NCI-H82 treated with DMSO at 0.1 percent for 48 hours (cell line): ENCODE results near the gene ZDHHC8.
A peak's percentile ranks its signal among the peaks of the same experiment; 100 is the strongest.

Source experiments
- DNase-seq: peaks from one replicate; lab custom pipeline; 2025; ENCODE audit not compliant: unreplicated experiment; lab: John Stamatoyannopoulos, UW

Gene ZDHHC8

DNA sequence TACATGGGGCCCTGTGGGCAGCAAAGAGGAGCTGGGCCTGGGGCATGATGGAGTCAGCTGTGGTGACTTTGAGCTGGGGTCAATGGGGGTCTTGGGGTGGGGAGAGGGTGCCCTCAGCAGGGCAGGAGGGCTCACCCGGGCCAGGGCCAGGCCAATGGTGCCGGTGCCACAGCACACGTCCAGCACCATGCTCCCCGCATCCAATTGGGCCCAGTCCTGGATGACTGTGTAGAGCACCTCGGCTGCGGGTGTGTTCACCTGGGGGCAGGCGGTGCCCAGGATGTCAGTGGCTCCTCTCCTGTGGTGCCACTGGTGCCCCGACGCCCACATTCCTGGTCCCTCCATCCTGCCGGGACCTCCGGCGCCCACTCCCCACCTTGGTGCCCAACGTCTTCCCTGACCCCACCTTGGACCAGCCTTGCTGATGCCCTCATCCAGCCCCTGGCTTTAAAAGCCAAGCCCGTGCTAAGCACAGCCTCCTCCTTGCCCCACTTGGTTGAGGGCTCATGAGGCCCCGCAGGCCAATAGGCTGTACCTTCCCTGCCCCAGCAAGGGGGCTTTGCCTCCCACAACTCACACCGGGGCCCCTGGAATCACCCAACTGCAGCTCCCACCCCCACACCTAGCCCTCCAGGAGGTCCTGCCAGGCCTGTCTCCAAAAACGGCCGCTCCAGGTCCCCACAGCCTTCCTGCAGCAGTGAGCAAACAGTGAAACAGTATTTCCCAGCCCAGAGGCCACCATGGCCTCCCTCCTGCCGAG, 17.9 kb upstream of the ZDHHC8 start:
- no peak for DNase-seq

DNA sequence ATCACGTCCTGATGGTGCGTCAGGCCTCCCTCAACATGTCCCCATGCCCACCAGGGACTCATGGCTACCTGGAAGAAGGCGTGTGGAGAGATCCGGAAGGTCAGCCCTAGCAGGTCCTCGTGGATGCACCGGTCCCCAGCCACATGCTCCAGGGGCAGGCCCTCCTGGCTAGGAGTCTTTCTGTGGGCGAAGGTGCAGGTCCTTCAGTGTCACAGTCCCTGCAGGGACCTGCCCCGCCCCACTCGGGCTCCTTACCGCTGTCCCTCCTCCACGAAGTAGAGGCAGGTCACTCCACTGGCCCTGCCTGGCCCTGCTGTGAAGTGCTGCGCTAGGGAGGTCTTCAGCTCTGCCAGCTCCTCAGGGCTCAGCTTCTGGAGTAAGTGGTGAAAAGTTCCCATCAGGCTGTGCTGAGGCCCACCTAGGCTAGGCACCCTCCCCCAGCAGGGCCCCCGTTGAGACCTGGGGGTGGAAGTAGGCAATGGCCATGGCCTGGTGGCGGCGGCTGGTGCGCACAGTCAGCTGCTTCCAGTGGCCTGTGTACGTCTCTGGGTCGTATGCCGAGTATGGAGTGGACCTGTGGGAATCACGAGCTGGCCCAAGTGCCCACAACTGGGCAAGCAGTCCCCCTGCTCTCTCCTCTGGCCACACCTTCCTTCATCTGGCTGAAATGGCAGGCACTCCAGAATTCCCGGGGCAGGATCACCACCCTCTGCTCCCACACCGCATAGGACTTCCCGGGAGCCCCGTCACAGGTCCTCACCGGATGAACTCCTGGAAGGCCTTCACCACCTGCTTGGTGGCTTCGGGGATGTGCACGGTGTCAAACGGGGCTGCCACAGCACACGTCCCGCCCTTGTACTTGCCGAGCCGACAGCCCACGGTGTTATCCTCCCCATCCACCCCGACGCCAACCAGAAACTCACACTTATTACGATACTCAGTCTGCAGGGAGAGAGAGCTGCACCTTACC, 16.8 kb upstream of the ZDHHC8 start:
- no peak for DNase-seq

DNA sequence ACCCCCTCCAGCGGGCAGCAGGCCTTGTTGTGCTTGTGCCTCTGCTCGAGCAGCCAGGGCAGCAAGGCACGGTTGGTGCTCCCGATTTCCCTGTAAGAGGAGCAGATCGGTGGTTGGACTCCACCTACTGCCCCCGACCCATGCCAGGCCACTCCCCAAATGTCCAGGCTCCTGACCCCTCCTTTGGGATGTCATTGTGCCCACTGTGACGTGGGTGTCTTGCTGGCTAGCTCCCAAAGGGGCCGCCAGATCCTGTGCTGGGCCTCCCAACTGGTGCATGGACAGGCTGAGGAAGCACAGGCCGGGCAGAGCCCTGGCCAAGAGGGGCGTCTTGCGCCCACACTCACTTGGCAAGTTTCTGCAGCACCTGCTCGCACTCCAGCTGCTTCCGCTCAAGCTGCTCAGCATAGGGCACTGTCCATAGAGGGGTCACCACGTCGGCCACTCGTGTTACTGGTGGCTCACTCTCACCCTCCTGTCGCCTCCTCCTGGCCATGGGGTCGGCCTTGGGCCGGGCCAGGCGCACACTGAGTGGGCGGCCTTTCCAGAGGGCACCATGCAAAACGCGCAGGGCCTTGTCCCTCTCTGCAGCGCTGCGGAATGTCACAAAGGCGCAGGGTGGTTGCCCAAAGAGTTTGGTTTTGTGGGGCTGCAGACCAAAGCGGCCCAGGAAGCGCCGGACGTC, 15.8 kb upstream of the ZDHHC8 start, which contains the start of gene RANBP1:
TSS of gene RANBP1 (plus strand) at position 414 of the 685 bp plus-strand sequence. CDS start at position 495, 81 bp downstream.
- no peak for DNase-seq

DNA sequence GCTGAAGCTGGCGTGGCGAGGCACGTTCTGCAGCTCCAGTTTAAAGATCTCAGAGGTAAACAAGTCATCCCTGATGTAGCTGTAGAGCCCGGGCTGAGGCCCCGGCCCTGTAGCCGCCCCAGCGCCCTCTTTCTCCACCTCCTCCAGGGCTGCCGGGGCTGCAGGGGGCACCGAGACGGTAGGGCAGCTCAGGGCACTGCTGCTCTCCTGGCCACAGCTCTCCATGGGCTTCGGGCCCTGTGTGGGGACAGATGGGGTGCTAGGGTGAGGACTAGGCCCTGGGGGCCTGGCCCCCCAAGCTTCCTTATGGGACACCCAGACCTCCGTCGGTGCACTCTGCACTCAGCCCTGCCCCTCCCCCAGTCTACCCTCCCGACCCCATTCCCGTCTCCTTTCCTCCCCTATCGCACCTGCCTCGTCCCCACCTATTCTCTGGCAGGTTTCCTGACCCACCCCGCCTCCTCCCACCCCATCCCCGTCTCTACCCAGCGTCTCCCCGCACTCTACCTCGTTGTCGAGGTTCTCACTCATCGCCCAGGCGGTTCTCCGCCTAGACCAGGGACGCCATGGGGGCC, 15.1 kb upstream of the ZDHHC8 start:
- no peak for DNase-seq

DNA sequence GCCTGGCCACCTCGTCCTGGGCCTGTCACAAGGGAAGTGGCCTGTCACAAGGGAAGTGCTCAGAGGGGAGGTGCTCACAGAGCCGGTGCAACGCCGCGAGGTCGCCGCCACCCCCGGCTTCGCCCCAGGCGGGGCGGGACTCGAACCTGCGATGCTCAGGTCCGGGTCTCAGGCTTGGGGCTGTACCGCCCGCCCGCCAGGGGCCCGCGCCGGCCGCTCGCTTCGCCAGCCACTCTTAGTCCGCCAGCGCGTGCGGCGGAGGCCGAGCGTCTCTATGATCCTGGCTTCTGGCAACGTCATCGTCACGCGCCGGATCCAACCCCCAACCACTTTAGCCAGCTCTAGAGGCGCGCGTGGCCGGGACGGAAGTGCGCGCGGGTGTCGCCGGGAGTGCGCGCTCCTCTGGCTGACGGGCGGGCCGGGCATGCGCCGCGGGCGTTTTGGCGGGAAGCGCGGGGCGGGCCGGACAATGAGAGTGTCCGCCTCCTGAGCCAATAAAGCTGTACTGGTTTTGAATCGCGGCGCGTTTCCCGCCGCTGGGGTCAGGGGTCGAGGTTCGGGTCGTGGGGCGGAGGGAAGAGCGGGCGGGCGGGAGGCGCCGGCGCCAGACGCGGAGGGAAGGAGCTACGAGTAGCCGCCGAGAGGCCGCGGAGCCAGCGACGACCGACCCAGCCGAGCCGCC, 14.5 kb upstream of the ZDHHC8 start, which contains the start of gene TRMT2A:
TSS of gene TRMT2A (minus strand) at position 276 of the 682 bp plus-strand sequence. CDS start 320 bp downstream, outside the sequence.
- DNase-seq: peak; percentile 79

DNA sequence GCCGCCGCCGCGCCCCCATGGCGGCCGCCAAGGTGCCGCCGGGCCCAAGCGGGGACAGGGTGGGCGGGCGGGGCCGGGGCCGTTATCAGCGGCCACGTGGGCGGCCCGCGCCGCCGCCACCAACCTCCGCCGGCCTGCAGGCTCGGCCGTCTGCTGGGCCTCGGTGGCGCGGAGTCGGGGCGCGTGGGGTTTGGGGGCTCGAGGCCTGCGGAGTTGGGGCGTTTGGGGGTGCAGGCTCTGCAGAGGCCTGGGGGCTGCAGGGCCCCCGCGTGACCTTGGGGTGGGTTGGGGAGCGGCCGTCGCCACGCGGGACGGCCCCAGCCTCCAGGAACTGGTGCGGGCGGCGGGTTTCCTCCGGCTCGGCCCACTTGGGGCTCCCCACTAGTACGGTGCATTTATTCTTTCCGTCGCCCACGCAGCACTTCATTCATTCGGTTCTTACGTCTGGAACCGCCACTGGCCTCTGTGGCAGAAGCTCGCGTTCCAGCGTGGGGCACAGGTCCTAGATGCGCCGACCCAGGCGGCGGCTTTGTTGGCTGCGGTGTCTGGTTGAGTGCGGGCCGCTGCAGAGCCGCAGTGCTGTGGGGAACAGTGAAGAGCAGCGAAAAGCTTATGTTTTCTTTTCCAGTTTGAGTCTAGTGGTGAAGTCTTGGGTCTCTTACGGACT, 13.8 kb upstream of the ZDHHC8 start:
- no peak for DNase-seq

DNA sequence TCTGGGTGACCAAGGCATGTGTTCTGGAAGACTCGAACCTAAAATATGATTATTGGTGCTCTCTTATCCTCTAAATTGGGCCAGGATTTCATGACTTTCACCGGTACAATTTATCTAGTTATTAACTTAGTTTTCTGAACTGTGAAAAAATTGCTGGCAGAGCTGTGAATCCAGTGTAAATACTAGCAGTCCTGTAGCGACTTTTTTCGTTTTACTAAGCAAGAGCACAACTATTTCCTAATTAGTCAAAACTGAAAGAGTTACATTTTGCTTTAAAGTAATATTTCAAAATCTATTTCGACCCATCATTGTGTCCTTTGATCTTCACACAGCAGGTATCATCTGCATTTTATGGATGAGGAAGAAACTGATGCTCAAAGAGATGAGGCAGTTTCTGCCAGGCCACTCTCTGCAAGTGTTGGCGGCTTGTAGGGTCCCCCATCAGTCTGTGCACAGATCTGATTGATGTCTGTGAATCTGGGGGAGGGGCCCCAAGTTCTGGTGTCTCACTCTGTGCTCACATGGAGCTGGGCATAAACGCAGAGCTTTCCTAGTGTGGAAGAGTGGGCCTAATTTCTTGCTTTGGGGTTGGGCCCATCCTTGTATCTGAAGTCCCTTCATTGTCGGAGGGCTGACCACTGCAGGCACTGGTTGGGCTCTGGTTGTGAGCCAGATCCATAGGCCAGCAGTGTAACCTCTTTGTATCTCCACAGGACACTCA, 13.1 kb upstream of the ZDHHC8 start:
- no peak for DNase-seq

DNA sequence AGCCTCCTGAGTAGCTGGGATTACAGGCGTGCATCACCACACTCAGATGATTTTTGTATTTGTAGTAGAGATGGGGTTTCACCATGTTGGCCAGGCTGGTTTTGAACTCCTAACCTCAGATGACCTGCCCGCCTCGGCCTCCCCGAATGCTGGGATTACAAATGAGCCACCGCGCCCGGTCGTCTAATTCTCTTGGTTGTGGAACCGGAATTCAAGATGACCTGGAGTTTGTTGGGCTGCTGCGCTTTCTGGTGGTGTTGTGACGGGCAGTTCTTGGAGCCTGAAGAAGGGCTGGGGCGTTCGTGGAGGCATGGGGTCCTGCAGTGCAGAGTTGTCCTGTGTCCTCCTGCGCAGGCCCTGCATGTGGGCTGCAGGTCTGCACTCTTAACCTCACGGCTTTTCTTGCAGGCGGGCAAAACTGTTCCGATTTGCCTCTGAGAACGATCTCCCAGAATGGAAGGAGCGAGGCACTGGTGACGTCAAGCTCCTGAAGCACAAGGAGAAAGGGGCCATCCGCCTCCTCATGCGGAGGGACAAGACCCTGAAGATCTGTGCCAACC, 9.7 kb upstream of the ZDHHC8 start:
- DNase-seq: no peak

DNA sequence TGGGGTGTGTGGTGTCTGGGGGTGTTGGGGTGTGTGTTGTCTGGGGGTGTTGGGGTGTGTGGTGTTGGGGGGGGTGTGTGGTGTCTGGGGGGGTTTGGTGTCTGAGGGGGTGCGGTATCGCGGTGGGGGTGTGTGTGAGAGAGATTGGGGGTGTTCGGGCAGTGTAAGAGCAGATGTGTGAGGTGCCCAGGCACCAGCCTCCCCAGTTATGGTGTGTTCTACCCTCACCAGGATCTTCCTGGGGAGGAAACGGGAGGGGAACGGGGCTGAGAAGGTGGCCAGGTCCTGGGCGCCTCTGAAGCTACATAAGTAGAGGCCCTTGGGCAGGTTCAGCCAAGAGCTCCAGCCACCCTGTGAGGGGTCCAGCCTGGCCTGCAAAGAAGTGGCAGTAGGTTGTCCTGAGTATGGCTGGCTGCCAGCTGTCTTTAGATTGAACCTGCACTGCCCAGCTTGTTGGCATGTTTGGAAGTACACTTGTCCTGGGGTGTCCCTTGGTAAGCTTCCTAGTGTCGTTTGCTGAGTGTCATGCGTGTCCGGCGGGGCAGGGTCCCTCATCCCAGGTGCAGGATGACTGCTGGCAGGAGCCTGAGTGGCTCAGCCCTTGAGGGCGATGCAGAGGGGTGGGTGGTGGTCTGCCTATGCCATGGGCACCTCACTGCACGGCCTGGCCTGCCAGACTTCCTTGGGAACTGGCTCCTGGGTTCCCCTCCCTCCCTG, 8.1 kb upstream of the ZDHHC8 start:
- no peak for DNase-seq

DNA sequence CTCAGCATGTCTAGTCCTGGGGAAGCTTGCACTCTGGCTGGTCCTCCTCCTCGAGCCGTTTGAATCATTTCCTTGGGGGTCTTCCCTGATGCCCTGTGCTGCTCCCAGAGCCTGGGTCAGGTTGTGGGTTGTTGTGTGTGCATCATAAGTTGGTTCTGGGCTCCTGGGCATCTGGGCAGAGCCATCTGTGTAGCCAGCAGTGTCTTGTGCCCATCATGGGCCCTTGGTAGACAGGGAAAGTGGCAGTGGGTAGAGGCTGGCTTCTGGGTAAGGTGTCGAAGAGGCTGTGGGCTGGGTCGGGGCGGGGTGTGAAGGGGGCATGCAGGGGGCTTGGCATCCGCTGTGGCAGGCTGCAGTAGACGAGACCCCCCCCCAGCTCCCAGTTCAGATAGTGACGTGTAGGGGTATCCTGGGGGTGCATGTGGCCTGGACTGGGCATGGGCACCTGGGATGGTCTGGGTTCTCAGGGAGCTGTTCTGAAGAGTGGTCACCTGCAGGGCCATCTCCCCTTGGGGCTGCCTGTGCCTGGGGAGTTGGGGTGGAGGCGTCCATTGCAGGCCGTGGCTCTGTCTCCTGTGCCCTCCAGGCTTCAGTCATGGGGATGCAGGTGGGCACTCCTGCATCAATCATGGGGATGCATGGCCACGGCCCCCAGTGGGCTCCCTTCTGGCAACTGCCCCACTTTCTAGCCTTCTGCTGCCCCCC, 7.4 kb upstream of the ZDHHC8 start:
- DNase-seq: no peak

DNA sequence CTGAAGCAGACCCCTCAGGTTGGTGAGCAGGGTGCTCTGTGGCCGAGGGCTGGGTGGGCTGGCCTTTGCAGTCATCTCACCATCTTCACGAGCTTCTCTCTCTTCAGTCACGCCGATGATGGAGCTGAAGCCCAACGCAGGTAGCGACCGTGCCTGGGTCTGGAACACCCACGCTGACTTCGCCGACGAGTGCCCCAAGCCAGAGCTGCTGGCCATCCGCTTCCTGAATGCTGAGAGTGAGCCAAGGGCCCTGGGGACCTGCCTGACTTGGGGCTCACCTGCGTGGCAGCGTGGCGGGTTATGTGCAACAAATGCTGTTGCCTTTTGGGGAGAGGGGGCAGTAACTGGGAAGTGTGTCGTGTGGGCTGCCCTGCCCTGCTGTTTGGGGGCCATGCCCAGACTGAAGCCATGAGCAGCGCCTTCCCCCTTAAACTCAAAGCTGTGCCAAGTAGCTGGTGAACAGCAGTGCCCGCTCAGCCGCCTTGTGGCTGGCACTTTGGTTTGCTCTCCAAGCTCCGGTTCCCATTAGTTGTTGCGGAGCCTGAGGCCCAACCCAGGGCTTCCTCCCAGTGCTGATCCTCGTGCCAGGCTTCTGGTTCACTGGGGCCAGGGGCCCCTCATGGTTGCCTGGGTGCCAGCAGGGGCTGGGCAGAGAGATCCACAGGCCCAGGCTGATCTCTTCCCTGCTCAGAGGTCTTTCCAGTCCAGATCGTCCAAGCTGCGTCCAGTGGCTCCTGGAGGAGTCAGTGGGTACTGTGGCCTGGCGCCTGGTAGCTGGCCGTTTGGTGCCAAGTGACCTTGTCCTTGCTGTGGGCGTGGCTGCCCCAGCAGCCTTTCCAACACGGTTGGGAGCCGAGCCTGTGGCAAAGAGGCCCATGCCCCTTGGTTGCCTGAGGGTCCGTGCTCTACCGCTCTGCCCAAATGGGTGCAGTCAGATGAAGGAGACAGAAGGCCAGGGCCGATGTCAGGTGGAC, 6.1 kb upstream of the ZDHHC8 start:
- no peak for DNase-seq

DNA sequence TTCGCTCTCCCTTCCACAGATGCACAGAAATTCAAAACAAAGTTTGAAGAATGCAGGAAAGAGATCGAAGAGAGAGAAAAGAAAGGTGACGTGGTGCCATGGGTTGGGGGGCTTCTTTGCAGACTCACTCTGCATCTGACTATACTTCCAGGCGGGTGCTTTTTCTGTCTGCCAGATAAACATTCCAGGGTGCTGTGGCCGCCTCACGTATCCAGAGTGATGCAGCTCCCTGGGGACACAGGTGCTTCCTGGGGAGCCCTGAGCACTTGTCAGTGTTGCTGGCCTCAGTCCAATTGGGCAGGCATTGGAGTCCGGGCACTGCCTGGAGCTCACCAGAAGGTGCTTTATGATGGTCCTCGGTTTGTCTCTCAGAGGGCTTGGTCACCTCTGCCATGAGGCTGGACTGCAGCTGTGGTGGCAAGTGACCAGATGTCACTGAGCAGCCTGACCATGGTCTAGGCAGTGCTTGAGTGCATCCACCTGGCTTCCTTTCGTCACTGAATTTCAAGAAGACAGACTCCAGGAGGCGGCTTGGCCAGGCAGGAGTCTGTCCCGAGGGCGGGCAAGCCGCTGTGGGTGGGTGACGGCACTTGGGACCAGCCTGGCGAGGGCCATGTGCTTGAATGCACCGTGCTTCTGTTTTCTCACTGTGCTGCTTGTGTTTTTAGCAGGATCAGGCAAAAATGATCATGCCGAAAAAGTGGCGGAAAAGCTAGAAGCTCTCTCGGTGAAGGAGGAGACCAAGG, 5.1 kb upstream of the ZDHHC8 start:
- no peak for DNase-seq

DNA sequence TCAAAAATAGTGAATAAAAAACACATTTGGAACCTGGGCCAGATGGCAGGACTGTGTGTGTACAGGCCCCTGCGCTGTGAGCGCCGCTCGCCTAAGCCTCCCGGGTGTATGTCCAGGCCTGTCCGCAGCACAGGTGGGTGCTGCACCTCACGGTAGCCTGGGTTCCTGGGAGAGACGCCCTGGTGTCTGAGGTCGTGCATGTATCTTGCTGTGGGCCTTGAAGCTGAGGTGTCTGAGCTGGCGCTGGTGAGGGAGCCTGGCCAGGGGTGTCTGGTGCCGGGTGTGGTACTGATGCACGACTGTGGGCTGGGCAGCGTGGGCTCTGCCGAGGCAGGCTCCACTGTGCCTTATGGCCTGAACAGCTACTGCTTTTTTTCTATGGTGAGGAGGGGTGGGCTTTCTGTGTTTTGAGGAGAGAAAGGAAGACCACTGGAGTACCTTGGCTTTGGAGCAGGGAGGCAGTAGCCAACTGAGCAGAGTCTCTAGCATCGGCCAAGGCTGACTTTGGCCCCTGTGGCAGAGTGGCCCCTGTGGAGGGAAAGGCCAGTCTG, 4.2 kb upstream of the ZDHHC8 start:
- no peak for DNase-seq

DNA sequence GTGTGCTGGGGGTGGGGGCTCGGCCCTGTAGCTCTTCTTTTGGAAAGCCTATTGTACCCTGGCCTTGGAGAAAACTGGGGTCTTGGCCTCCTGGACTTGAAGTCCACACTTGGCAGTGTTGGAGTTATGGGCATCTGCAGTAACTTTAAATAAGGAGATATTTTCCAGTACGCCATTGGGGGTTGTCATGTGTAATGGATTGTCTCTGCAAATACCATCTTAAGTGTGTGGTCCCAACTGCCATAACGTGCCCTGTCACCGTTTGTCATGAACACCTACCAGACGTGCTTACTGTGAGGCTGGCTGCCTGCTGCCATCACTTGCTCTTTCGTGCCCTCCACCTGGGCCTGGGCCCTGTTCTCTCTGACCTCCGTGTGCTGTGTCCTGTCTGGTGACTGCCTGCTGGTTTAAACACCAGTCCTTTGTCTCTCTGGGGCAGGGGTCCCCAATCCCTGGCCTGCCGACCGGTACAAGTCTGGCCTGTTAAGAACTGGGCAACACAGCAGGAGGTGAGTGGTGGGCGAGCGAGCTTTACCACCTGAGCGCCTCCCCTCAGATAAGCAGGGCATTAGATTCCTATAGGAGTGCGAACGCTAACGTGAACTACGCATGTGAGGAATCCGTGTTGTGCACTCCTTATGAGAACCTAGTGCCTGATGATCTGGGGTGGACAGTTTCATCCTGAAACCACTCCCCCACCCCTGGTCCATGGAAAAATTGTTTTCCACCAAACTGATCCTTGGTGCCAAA, 3.6 kb upstream of the ZDHHC8 start:
- no peak for DNase-seq

DNA sequence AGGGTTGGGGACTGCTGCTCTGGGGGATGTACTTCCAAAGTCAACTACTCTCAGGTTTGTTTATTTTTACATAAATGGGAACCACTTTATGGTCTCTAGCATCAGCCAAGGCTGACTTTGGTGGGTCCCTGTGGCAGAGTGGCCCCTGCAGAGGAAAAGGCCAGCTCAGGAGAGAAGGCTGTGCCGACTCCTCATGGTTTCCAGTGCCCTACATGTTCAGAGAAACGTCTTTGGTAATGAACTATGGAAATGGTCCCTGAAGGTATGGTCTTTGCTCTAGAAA, 3.0 kb upstream of the ZDHHC8 start:
- DNase-seq: no peak
